PC-3 (cell line): ENCODE results near the gene DUSP2.

Experiments used
- CTCF ChIP-seq: fragments of 300-600 bp; sonication (generic); conservative IDR thresholded peaks from 2 replicates; pipeline ENCODE4 v1.5.1; 2017; ENCODE audit warnings: antibody characterized with exemption, low read depth, mild to moderate bottlenecking, low read length
- EZH2phosphoT487 ChIP-seq: fragments of 300-600 bp; sonication (generic); IDR thresholded peaks from 2 replicates; pipeline ENCODE4 v1.6.1; 2018; ENCODE audit warnings: mild to moderate bottlenecking, antibody characterized with exemption, low read length, borderline replicate concordance

GRCh38 chr2:96103187-96103601, 42.0 kb downstream of the DUSP2 start:
- TF ChIP-seq CTCF: no peak
- TF ChIP-seq EZH2phosphoT487: no peak
